HEK293 (cell line): ENCODE results near the gene TMEM114.

Experiments
- KLF9 ChIP-seq: fragments of 450-650 bp; formaldehyde crosslinking; IDR thresholded peaks from 2 replicates; pipeline ENCODE4 v1.5.1; 2016; ENCODE audit warnings: missing biosample characterization, missing genetic modification characterization, low read depth
- ZNF274 ChIP-seq, 2 experiments: fragments of 200-500 bp in 1 of 2; fragments of 450-650 bp in 1 of 2; sonication (Bioruptor generic) in 1 of 2; formaldehyde crosslinking in 1 of 2; IDR thresholded peaks; 2 replicates each; pipeline versions ENCODE4 v1.5.1 to v1.6.1; 2014 to 2016; ENCODE audit warnings: borderline replicate concordance in 1 of 2, inconsistent platforms in 1 of 2, low read length in 1 of 2, missing biosample characterization in 1 of 2, missing genetic modification characterization in 1 of 2
- ZNF560 ChIP-seq: fragments of 450-650 bp; formaldehyde crosslinking; IDR thresholded peaks from 2 replicates; pipeline ENCODE4 v1.5.1; 2017; ENCODE audit warnings: missing biosample characterization, missing genetic modification characterization, borderline replicate concordance
- ZNF626 ChIP-seq: fragments of 450-650 bp; sonication (Bioruptor Pico); formaldehyde crosslinking; IDR thresholded peaks from 2 replicates; pipeline ENCODE4 v1.5.1; 2018; ENCODE audit warnings: missing biosample characterization, missing genetic modification characterization, inconsistent platforms
- TF ChIP-seq, protein P1 (sequence below): fragments of 450-650 bp; formaldehyde crosslinking; IDR thresholded peaks from 2 replicates; pipeline ENCODE4 v1.5.1; 2016; ENCODE audit warnings: missing biosample characterization, missing genetic modification characterization
- TF ChIP-seq, protein P2 (sequence below): fragments of 450-650 bp; formaldehyde crosslinking; IDR thresholded peaks from 2 replicates; pipeline ENCODE4 v1.5.1; 2017; ENCODE audit warnings: missing biosample characterization, missing genetic modification characterization

DNA sequence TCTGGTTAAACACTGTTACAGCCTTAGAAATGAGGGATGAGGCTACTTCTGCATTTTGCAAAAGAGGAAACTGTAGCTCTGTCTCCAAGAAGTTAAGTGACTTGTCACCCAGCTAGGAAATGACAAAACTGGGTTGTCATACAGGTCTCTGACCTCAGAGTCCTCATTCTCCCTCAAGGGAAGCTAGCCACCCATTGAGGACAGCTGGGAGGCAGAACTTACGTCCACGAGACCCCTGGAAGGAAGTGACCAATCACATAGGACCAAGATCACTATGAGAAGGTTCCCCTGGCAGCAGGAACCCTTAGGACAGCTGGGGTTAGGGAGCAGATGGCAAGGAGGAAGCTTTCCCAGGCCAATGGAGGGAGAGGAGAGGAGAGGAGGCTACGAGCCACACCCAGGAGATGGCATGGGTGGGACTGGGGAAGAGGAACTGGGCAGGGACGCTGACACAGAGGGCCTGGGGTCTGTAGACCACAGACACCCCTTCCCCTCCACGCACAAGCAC, 42.4 kb upstream of the TMEM114 start:
- TF ChIP-seq ZNF560 (tag by site-specific recombination) (no peak), ZNF626 (tag by site-specific recombination) (no peak), KLF9 (tag by site-specific recombination) (no peak), ZNF274 (IDR thresholded peaks at IDR 0.05; ENCODE audit: low read length) (no peak), ZNF274 (tag by site-specific recombination; IDR thresholded peaks at IDR 0.05; ENCODE audit: borderline replicate concordance) (no peak)
- TF ChIP-seq, protein P1, sequence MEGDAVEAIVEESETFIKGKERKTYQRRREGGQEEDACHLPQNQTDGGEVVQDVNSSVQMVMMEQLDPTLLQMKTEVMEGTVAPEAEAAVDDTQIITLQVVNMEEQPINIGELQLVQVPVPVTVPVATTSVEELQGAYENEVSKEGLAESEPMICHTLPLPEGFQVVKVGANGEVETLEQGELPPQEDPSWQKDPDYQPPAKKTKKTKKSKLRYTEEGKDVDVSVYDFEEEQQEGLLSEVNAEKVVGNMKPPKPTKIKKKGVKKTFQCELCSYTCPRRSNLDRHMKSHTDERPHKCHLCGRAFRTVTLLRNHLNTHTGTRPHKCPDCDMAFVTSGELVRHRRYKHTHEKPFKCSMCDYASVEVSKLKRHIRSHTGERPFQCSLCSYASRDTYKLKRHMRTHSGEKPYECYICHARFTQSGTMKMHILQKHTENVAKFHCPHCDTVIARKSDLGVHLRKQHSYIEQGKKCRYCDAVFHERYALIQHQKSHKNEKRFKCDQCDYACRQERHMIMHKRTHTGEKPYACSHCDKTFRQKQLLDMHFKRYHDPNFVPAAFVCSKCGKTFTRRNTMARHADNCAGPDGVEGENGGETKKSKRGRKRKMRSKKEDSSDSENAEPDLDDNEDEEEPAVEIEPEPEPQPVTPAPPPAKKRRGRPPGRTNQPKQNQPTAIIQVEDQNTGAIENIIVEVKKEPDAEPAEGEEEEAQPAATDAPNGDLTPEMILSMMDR (tag by site-specific recombination) = no peak
- TF ChIP-seq, protein P2, sequence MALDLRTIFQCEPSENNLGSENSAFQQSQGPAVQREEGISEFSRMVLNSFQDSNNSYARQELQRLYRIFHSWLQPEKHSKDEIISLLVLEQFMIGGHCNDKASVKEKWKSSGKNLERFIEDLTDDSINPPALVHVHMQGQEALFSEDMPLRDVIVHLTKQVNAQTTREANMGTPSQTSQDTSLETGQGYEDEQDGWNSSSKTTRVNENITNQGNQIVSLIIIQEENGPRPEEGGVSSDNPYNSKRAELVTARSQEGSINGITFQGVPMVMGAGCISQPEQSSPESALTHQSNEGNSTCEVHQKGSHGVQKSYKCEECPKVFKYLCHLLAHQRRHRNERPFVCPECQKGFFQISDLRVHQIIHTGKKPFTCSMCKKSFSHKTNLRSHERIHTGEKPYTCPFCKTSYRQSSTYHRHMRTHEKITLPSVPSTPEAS = no peak
